NCI-H1417 (cell line): ENCODE data around the gene ARHGAP33.

Experiments used
- DNase-seq, 3 experiments: peaks; one replicate each; lab custom pipeline; 2025; lab: John Stamatoyannopoulos, UW

Gene ARHGAP33

GRCh38 chr19:35775298-35776101 is at the start of gene ARHGAP33:
ARHGAP33 (plus strand) TSS chr19:35775564; CDS start chr19:35775659, 95 bp downstream.
- DNase-seq: peak; percentile 96 to 100 (median 99)

- DNase-seq: no peak
Observed at GRCh38 chr19:35727053-35727955, 48.1 kb upstream of the ARHGAP33 start.

- DNase-seq: no peak
Observed at GRCh38 chr19:35727956-35728706, 47.2 kb upstream of the ARHGAP33 start.

- no peak for DNase-seq
Observed at GRCh38 chr19:35729021-35729420, 46.3 kb upstream of the ARHGAP33 start.

- DNase-seq: no peak
Observed at GRCh38 chr19:35729763-35730162, 45.6 kb upstream of the ARHGAP33 start.

GRCh38 chr19:35730326-35730725 is 45.0 kb upstream of the ARHGAP33 start:
- no peak for DNase-seq

GRCh38 chr19:35731353-35731752 is 44.0 kb upstream of the ARHGAP33 start:
- no peak for DNase-seq

GRCh38 chr19:35731779-35732405 is 43.5 kb upstream of the ARHGAP33 start:
- DNase-seq: no peak

- DNase-seq: no peak
Observed at GRCh38 chr19:35732540-35733179, 42.7 kb upstream of the ARHGAP33 start.

- no peak for DNase-seq
Observed at GRCh38 chr19:35733180-35734125, 41.9 kb upstream of the ARHGAP33 start.

- DNase-seq: no peak
Observed at GRCh38 chr19:35734273-35734672, 41.1 kb upstream of the ARHGAP33 start.

- no peak for DNase-seq
Observed at GRCh38 chr19:35734889-35735288, 40.5 kb upstream of the ARHGAP33 start.

GRCh38 chr19:35736913-35737886 is 38.2 kb upstream of the ARHGAP33 start:
- no peak for DNase-seq

GRCh38 chr19:35738021-35738886 is 37.1 kb upstream of the ARHGAP33 start:
- no peak for DNase-seq

- DNase-seq: no peak
Observed at GRCh38 chr19:35738887-35739229, 36.5 kb upstream of the ARHGAP33 start.

GRCh38 chr19:35739275-35740107 is 35.9 kb upstream of the ARHGAP33 start:
- DNase-seq: peak in 1 of 3 experiments; percentile 24

GRCh38 chr19:35740108-35740422 is 35.3 kb upstream of the ARHGAP33 start:
- DNase-seq: no peak
